Measurements from ENCODE around the gene CHST7.

Gene CHST7

DNA sequence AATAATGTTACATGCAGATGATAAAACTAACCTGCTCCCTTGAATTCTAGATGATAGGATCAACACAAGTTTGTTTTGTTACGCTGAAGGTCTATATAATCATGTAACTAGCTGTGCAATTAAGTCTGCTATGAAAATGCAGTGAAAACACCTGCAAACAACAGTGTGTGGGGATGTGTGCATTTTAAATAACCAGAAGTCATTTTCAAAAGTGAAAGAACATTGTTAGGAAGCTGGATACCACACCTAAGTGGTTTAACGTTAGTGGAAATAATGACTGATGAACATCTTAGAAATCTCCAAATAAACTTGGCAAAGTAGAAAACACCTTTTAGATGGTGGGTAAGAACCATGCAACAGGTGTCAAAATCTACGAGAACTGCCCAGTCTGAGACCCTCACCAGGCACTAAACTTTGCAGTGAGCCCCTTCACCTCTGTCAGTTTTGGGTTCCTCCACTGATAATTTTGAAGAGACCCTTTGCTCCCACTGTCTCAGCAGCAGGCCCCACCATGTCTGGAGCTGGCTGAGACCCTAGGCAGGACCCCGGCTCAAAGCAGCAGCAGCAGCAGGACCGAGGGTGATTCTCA is 36.6 kb downstream of the CHST7 start:
- no peak for DNase-seq

DNA sequence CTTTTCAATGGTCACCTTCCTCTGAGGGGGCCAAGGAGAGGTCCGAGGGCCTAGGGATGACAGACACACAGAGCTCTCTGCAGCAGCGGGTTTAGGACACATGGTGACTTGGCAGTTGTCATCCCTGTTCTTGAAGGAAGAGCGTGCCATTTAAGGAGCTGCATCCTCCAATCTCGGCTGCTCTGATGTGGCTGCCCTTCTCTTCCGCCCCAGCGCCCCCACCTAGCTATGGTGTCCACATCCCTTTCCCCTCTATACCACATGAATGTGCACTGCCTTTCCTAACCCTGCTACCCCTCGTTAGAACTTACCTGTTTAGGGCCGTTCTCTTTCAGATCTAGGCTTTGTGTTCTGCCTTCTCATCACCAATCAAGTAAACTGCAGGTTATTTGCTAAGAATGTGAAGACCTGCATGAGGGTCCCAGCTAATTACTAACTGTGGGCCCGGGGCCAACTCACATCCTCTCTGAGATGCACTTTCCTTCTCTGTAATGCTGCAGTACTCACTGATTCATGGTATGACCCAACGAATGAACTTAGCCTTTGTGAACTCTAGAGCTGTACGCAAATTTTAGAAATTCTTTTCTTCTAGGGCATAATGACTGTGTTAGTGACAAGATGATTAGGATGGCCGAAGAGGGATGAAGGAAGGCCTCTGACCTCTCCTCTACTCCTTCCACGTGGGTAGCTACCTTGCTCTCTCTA is 38.2 kb downstream of the CHST7 start:
- DNase-seq, result no peak

DNA sequence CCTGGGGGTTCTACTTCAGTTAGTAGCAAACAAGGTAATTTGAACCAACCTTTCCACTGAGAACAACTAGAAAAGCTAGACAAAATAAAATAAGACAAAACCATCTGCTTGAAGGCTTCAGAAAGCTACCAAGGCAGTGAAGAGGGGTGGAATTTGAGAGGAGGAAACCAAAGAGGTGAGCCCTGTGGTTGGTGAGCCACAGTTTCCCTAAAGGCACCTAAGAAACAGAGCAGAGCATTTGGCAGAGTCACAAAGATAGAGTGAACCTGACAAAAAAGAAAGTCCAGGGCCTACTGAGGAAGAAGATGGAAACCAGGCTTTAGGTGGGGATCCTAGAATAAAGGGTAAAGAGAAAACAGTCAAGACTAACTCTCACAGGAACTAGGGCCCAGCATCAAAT is 44.3 kb downstream of the CHST7 start:
- no peak for DNase-seq

DNA sequence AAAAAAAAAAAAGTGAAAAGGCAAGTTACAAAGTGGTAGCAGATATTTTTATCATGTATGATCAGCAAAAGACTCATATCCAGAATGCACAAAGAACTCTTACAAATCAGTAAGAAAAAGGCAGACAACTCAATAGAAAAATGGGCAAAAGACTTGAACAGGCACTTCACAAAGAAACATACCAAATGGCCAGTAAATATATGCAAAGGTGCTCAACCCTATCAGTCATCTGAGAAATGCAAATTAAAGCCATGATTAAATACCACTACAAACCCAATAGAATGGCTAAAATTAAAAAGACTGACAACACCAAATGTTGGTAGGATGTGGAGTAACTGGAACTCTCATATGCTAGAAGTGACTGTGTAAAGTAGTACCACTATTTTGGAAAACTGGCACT is 45.4 kb downstream of the CHST7 start:
- no peak for DNase-seq

DNA sequence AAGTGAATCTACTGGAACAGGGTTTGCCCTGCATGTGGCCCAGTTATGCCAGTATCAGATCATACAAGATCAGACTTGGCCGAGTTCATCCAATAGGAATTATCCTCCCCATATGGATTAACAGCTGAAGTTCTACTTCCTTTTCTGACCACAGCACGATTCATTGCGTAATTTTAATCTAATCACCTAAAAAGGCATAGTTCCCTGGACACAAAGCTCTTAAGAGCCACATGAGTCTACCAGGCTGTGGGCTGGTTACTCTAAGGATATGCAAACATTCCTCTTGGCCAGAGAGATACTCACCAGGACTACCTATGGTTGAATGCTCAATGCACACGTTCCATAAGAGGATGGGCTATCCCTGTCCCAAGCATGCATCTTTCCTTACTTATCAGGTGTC is 46.9 kb downstream of the CHST7 start:
- DNase-seq, result peak; percentile 5

DNA sequence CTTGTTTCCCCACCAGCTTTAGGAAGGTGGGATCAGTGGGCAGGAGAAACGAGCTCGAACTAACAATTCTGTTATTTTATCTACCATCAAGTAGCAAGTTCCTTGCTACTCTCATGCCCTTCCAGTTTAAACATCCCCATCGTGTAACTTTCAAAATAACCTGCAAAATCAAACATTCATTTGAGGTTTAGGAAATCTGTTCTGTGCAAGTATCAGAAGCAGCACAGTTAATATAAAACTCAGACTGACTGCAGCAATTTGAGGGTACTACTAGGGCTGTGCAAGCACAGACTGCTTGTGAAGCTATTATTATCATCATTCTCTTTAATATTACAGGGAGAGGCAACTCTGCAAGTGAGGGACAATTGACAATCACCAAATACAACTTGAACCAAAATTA is 48.0 kb downstream of the CHST7 start:
- DNase-seq, result no peak

DNA sequence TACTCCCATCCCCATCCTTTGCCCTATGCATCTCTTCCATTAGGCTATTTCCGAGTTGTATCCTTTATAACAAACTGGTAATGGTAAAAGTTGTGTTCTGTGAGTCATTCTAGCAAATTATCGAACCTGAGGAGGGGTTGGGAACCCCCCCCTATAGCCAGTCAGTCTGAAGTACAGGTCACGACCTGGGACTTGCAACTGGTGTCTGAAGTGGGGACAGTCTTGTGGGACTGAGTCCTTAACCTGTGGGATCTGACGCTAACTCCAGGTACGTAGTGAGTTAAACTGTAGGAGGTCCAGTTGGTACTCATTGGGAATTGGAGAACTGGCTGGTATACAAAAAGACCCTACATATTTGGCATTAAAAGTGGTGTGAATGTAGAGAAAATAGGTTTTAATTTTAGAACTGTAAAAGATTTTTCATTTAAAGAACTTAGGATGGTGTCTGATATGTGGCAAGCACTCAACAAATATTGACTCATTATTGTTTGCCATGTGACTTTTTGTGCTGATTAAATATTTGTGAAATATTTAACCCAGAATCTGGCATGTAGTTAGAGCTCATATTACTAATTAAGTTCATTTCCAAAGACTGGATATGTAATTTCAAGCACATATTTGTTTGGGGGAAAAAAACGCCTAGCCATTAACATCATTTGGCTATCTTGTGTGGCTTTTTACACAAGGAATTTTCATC is 50.7 kb downstream of the CHST7 start:
- DNase-seq, result no peak

DNA sequence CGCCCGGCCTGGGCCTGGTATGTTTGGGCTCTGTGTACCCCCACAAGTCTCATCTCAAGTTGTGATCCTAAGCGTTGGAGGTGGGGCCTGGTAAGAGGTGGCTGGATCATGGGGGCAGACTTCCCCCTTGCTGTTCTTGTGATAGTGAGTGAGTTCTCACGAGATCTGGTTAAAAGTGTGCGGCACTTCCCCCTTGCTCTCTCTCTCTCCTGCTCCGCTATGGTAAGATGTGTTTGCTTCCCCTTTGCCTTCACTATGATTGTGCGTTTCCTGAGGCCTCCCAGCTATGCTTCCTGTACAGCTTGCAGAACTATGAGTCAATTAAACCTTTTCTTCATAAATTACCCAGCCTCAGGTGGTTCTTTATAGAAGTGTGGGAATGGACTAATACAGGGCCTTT is 53.0 kb downstream of the CHST7 start:
- peak; percentile 78 for DNase-seq

DNA sequence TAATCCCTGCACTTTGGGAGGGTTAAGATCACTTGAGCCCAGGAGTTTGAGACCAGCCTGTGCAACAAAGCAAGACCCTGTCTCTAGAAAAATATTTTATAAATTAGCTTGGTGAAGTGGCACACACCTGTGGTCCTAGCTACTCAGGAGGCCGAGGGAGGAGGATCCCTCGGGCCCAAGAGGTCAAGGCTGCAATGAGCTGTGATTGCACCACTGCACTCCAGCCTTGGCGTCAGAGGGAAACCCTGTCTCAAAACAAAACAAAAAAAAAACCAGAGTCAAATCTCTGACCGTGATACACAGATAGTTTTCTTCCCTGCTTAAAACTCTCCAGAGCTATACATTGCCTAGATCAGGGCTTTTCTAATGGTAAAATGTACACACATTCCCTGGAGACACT is 53.5 kb downstream of the CHST7 start:
- no peak for DNase-seq

DNA sequence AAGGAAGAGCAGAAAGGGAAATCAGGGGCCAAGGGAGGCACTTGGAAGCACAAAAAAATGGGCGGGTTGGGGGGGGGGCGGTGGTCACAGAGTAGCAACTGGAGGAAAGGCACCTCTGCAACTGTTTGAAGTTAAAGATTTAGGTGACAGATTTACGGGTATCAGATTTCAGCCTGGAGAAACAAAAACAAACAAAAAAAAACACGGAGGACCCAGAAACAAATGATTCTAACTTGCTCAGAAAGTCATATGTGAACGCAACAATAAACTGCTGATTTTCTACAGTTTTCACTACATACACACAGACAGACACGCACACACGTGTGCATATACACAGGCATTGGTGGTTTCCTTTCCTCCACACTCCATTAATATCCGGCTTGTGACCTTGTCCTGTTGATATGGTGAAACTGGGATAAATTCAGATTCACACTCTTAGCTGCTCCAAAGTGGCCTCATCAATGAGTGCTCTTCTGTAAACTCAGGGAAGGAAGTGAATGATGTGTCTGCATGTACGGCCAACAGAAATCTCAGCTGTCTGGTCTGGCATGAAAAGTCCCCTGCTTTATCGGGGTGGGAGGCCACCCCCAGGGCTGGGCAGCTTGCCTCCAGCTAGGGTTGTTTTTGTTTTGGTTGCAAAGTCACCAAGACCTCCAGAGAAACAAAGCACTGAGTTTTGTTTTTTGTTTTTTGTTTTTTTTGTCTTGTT is 54.3 kb downstream of the CHST7 start:
- DNase-seq, result no peak

DNA sequence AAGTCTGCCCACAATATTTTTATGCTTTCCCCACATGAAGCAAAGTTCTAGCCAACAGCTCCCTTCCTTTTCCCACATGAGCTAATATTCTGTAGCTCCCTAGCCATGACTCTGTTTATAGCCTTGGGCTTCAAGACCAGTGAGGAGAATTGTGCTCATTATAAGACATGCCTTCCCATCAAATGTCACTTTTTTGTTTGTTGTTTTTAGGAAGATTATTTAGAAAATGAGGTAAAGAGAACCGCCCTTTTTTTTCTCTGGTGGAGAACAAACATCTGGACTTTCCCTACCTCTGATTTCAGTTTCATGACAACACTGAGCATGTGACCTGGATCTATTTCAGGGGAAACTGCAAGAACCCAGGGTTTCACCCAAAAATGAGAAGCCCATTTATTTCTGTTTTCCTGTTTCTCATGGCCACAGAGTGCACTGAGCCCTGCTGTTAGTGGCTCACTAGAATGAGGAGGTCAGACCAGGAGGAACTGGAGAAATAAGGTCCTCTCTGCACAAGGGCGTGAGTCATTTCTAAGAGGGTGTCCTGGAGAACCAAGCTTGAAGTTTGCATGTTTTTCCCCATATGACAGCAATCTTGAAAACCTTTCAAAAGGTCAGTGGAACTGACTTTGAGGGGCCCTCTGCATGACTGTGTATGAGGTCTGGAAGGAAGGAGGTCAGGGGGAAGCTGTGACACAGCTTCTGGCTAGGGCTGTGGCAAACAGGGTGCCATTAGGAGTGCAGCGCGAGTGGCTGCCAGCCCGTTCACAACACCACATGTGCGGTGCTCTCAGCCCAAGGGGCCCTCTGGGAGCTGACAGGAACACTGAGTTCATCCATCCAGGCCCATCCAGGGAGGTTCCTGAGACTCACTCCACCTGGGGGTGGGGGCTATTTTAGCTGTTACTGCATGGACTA is 55.2 kb downstream of the CHST7 start:
- DNase-seq, result peak; percentile 35

DNA sequence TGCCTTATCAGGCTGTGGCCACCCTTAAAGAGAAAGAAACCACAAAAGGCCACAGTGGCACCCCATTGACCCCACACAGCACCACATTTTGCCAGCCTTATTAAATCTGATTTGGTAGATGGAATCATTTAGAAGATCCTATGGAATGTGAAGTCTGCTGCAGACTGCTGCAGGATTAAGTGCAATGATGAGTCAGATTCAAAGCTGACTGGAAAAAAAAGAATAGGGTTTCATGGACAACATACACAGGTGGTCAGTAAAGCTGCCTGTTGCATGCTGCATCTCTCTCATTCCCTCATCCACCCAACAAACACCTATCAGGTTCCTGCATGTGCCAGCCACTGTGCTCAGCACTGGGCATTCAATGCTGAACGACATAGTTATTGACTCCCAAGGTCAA is 56.6 kb downstream of the CHST7 start:
- no peak for DNase-seq

DNA sequence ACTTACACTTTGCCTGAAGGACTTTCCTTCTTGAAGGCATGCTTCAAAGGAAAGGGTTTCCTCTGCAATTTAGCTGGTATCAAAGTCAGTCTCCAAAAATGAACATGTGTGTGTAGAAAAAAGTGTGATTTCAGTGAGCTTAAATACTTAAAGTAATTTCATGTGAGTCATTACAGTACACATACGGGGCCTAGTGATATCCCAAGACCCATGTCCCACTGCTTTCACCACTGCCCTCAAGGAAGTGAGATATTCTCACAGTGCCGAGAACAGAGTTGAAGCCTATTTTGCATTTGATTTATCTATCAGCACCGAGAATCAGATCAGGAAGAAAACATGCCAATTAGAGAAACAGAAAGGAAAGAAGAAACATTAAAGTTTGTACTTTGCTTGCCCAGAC is 61.0 kb downstream of the CHST7 start:
- DNase-seq, result no peak

DNA sequence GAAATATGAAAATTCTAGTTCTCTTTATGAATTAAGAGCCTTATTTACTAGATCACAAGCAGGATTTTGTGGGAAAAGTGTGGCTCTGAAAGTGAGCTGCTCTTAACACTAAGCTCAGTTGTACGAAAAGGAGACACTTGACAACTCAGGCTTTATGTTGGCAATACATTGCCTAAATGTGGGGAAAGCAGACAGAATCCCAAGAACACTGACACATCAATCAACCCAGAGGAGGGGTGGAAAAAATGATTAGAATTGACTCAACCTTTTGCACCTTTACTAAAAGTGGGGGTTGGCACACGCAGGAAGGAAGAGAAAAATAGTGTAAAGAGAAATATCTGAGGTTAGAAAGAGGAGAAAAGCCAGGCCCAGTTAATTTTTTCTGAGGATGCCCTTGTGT is 61.6 kb downstream of the CHST7 start:
- DNase-seq, result no peak

DNA sequence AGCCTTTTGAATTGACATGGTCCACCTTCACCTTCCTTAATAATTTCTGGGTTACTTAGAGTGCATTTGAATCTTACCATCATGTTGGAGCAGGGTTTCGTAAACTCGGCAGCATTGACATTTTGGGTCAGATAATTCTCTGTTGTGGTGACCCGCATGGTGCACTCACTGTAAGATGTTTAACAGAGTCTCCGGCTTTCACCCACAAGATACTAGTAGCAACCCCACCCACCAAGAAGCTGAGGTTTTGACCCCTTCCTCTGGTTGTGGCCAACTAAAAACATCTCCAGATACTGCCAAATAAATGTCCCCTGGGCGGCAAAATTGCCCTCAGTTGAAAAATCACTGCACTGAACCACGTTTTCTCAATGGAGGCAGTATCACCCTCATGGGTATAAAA is 62.7 kb downstream of the CHST7 start:
- no peak for DNase-seq

DNA sequence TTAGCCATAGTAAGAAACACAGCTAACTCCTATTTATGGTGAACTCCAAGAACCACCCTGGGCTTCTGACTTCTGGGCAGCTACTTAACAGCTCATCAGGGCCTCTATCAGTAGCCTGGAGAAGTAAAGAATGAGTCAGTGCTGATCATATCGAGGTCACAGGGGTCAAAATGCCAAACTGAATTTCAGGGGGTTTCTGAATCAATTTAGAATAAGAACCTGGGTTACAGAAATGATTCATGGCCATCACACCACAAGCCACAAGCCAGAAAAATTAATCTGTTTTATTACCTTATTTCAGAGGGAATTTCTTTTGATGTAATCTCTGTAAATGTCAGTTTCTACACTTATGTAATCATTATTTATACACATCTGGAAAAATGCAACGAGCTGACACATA is 64.4 kb downstream of the CHST7 start:
- no peak for DNase-seq

DNA sequence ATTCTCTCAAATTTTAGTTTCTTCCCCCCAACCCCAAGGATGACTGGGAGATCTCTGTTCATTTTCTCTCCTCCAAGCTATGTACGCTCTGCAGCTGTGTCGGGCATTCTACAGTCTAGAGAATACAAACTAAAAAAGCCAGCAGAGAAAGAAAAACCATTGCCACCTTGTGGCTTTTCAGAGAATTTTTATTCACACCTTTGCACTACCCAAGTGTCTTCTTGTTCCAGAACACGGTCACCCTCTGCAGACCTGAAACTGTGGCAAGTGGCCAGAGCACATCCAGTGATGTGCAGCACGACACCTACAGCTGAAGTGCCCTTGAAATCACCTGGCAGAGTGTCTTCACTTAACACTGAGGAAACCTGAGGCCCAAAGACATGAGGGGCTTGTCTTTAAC is 68.6 kb downstream of the CHST7 start:
- DNase-seq, result peak; percentile 48

DNA sequence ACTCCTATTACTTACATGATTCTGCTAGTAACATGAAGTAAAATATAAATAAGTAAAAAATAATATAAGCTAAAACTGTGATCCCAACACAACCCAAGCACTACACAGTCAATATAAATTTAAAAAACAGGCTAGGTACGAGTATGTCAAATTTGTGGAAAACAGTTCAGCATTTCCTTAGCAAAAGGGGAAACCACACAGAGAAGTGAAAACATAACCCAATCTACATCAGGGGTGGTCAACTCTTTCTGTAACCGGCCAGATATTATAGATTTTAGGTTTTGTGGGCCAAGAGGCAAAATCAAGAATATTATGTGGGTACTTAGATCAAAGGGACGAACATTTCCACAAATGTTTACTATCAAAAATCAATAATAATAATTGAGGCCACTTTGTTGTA is 70.1 kb downstream of the CHST7 start:
- no peak for DNase-seq

DNA sequence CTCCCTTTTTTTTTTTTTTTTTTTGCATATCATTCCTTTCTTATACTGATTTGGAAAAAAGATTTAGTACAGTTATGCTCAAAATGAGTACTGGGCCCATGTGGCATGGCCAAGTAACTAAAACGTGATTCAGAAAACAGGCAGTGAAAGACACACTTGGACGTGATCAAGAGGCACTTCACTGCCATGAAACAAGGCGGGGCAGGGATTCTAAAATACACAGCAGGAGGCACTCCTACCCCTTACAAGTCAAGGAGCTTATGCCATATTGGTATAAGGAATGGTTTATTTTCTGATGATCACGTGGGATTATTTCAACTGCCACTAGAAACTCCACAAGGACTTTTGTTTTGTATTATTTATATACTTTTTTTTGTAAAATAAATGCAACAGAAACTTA is 72.0 kb downstream of the CHST7 start:
- DNase-seq, result no peak

DNA sequence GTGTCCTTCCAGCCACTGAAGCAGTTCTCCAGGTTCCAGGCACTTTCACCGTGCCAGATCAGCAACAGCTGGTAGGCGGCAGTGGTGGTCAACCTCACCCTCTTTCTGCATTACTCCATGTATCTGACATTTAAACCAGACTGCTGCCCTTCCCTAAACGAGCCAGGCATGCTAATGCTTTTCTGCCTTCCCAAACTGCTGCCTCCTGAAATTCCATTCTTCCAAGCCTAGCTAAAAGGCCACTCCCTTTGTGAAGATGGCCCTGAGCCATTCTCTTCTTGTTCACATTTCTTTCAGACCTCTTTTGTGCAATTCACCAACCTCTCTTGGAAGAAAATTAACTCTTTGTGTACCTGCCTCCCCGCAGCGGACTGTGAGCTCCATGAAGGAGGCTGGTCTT is 73.7 kb downstream of the CHST7 start:
- no peak for DNase-seq
